GM21528 (cell line): ENCODE results near the gene LRP8.

ENCODE experiments used
- ATAC-seq: cut with Tn5 transposase; IDR thresholded peaks from one replicate; pipeline ENCODE4 v1.9.1; 2021; ENCODE audit warnings: mild to moderate bottlenecking, moderate library complexity; ENCODE audit not compliant: unreplicated experiment, low FRiP score

LRP8 gene

DNA sequence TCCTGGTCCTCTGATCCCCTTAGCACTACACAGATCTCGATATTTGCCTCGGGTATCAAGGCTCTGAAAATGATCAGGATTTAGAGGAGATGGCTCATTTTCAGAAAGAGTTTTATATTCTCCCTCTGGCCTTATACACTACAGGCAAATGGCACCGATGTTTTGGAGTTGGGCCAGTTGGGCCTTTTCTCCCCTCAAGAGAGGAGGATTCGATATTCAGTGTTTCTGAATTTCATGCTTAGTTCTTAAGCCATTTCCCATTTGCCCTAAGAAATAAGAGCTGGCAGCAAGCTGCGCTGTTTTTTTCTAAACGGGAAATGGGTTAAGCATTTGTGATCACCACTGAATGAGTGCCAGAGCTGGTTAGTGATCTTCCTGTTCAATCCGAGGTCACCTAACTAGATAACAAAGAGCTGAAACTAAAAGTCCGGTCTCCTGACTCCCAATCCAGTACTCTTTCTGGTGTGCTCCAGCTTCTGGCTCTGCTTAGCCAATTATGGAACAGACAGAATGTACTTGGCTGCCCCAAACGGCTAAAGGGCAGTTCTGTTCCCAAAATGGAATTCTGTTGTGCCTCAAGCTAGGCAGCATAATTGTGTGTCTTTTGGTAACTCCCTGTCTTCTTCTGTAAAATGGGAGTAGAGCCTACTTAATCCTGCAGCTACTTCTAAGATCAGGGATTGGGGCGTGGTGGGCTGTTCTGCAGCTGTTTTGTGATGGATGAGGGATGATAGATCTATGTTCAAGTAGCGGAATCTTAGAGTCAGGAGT, 132.4 kb downstream of the LRP8 start:
- no peak for ATAC-seq
